BE2C (cell line): ENCODE measurements around the gene BARX1.

Source experiments
- DNase-seq: peaks from one replicate; pipeline ENCODE4 v3.0.0-alpha.2; 2020
- H3K27me3 ChIP-seq: fragments of 250-450 bp; sonication (Bioruptor Pico); 2 replicates; pipeline ENCODE4 v1.5.1; 2020; ENCODE audit warnings: mild to moderate bottlenecking
- H3K36me3 ChIP-seq: fragments of 250-450 bp; sonication (Bioruptor Pico); 2 replicates; pipeline ENCODE4 v1.5.1; 2020; ENCODE audit warnings: mild to moderate bottlenecking
- H3K4me1 ChIP-seq: fragments of 250-450 bp; sonication (Bioruptor Pico); 2 replicates; pipeline ENCODE4 v1.5.1; 2020
- H3K4me3 ChIP-seq: 2 replicates; pipeline ENCODE4 v1.5.1; 2011; ENCODE audit warnings: low read depth, low read length
- H3K9me3 ChIP-seq: fragments of 250-450 bp; sonication (Bioruptor Pico); 2 replicates; pipeline ENCODE4 v1.5.1; 2020
- TF ChIP-seq, protein P1 (sequence below): IDR thresholded peaks from 2 replicates; pipeline ENCODE4 v1.5.1; 2012; ENCODE audit warnings: mild to moderate bottlenecking, low read depth, low read length

The BARX1 gene

DNA sequence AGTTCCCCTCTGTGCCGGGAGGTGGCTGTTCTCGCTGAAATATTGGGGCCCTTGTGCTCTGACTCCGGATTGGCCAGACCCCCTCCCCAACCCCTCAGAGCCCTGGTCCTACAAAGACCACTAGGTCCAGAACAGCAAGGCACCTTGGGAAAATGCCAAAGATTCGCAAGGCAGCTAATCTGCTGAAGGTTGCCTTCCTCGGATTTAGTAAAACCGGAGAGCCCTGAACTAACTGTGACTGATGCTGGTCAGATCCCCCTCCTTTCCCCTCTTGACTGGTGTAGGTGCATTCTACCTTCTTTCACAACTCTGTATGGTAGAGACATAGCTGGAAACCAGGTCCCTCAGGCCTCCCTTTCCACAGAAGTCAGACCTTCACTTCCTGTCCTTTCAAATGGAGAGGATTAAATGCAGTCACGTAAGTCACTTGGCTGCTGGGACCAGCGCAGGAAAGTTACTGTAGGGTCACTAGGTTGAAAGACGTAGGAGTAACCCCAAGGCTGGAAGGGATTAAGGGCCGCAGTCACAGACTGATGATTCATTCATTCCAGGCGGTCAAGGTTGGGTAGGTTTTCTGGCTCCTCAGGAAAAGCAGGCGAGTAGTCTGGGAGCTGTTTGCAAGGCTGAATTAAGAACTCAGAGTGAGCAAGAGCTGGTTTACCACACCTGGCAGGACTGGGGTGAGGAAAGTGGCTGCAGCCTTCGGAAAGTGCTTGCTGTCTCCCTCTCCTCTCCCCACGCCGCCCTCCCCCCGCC is 5.3 kb downstream of the BARX1 start:
- Histone ChIP-seq H3K27me3 (peaks cover 94% of the 10 kb centered on the region), H3K9me3 (no peaks in the 10 kb centered on the region), H3K4me3 (no peak overlapping the region), H3K36me3 (no peaks in the 10 kb centered on the region), H3K4me1 (no peaks in the 10 kb centered on the region)
- TF ChIP-seq, protein P1, sequence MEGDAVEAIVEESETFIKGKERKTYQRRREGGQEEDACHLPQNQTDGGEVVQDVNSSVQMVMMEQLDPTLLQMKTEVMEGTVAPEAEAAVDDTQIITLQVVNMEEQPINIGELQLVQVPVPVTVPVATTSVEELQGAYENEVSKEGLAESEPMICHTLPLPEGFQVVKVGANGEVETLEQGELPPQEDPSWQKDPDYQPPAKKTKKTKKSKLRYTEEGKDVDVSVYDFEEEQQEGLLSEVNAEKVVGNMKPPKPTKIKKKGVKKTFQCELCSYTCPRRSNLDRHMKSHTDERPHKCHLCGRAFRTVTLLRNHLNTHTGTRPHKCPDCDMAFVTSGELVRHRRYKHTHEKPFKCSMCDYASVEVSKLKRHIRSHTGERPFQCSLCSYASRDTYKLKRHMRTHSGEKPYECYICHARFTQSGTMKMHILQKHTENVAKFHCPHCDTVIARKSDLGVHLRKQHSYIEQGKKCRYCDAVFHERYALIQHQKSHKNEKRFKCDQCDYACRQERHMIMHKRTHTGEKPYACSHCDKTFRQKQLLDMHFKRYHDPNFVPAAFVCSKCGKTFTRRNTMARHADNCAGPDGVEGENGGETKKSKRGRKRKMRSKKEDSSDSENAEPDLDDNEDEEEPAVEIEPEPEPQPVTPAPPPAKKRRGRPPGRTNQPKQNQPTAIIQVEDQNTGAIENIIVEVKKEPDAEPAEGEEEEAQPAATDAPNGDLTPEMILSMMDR = no peak
- no peak for DNase-seq

DNA sequence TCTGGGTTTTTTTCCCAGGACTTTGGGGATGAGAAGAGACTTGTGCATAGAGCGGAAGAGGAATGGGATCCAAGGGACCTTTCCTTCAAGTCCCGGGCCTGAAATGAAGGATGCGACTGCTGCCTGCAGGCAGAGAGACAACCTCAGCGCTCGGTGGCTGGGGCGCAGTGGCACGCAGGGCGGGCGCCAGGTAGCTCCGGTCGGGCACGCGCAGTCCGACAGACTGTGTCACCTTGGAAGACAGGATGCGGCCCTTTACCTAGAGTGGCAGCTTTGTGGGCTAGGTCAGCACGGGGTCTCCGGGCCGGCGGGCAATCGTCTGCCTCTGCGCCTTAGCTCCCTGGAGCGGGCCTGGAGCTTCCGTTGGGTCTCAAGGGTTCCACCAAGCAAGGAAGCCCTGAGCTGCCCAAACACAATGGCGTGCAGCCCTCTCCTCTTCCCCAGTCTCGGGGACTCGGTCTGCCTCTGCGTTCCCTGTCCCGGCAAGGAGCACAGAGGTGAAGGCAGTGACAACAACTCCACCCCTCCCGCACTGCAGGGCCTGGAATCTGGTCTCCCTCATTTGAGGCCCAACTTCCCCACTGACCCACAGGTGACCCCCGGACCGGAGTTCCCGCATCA is 6.0 kb downstream of the BARX1 start:
- peaks cover 94% of the 10 kb centered on the region for H3K27me3 ChIP-seq
- DNase-seq = no peak

DNA sequence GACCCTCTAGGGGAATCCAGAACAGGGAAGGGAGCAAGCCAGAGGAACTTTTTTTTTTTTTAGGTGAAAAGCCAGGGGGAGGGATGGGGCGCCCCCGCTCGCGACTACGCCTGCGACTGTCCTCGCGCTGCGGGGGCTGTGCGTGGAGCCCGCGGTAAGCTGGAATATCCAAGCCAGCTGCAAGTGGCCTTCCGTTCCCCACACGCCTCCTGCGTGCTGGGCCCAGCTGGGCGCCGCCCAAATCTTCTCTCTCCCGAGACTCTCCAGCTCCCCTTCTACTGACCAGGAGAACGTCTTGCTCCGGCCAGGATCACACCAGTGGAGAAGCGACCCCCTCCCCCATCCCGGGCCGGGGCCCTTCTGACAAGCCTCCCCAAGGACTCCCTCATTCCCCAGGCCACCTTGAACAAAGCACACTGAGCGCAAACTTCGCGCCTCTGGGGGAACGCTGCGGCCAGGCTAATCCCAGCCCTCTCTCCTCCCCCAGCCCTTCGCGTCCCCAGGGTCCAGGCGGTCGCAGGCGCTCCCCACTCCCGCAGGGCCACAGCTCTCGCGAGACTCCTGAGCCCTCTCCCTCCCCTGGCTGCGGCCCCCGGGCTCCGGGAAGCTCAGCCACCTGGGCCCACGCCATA is 6.6 kb downstream of the BARX1 start:
- Histone ChIP-seq H3K4me3 (no peak overlapping the region), H3K36me3 (no peaks in the 10 kb centered on the region), H3K9me3 (no peaks in the 10 kb centered on the region), H3K27me3 (peaks cover 94% of the 10 kb centered on the region), H3K4me1 (no peaks in the 10 kb centered on the region)
- TF ChIP-seq, protein P1 = no peak
- DNase-seq = no peak

More for the DNA sequence above, 6.0 kb downstream of the BARX1 start:
- Histone ChIP-seq H3K36me3 (no peaks in the 10 kb centered on the region), H3K4me1 (no peaks in the 10 kb centered on the region), H3K4me3 (no peak overlapping the region), H3K9me3 (no peaks in the 10 kb centered on the region)
- TF ChIP-seq, protein P1 = no peak

DNA sequence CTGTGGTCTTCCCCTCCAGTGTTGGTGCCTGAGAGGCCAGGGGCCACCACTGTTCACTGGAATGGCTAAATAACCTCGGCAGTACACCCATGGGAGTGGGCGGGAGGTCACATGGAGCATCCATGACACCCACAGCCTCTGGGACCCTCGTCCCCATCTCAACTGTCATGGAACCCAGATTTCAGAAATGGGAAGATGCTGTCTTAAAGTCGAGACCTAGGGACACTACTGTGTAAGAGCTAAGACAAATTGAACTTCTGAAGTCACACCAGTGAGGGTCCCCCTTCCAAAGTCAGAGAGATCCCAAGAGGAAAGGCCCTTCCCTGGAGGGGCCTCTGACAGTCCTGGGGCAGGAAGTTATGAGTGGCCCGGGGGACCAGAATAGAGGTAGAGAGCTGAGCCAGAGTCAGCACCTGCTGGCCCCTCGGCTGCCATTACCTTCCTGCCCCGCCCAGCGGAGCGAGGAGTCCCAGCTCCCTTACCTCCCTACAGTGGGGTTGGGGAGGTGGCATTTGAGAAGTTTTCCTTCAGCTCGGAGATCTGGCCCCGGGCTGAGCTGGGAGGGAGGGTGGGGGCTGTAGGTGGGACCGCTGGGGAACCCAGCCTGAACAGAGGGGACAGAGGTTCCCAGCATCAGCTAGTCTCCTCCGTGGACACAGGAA is 7.6 kb downstream of the BARX1 start:
- no peaks in the 10 kb centered on the region for H3K4me1 ChIP-seq
- no peak for DNase-seq
- TF ChIP-seq, protein P1 = no peak
- no peak overlapping the region for H3K4me3 ChIP-seq
- H3K9me3 ChIP-seq = no peaks in the 10 kb centered on the region
- peaks cover 94% of the 10 kb centered on the region for H3K27me3 ChIP-seq
- no peaks in the 10 kb centered on the region for H3K36me3 ChIP-seq

DNA sequence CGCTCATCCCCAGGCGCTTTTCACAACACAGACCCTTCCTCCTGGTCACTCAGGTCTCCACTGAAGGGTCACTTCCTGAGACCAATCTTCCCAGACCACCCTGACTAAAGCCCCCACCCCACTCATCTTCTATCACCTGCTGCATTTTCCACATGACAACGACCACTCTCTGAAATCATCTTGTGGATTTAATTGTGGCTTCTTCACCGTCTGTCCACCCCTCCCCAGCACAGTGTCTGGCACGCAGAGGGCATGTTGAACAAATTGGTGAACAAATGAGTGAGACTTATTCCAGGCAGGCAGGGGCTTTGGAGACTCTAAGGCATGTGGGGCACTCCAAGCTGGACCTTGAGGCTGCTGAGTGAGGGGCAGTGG is 8.8 kb downstream of the BARX1 start:
- no peaks in the 10 kb centered on the region for H3K4me1 ChIP-seq
- no peak overlapping the region for H3K4me3 ChIP-seq
- no peaks in the 10 kb centered on the region for H3K36me3 ChIP-seq
- H3K27me3 ChIP-seq = peaks cover 86% of the 10 kb centered on the region
- TF ChIP-seq, protein P1 = no peak
- DNase-seq = no peak
- no peaks in the 10 kb centered on the region for H3K9me3 ChIP-seq
